ENCODE measurements around the gene HOGA1.

- TF ChIP-seq, protein P1, sequence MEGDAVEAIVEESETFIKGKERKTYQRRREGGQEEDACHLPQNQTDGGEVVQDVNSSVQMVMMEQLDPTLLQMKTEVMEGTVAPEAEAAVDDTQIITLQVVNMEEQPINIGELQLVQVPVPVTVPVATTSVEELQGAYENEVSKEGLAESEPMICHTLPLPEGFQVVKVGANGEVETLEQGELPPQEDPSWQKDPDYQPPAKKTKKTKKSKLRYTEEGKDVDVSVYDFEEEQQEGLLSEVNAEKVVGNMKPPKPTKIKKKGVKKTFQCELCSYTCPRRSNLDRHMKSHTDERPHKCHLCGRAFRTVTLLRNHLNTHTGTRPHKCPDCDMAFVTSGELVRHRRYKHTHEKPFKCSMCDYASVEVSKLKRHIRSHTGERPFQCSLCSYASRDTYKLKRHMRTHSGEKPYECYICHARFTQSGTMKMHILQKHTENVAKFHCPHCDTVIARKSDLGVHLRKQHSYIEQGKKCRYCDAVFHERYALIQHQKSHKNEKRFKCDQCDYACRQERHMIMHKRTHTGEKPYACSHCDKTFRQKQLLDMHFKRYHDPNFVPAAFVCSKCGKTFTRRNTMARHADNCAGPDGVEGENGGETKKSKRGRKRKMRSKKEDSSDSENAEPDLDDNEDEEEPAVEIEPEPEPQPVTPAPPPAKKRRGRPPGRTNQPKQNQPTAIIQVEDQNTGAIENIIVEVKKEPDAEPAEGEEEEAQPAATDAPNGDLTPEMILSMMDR (optimal IDR thresholded peaks at IDR 0.05 in 1 of 3, IDR thresholded peaks at IDR 0.05 in 1 of 3, conservative IDR thresholded peaks at IDR 0.05 in 1 of 3; ENCODE audit: extremely low read depth in 1 of 3, insufficient read depth in 2 of 3, low read length in 3 of 3): no peak
- TF ChIP-seq EZH2 (IDR thresholded peaks at IDR 0.05; ENCODE audit: low read length): no peak
Measured at GRCh38 chr10:97590082-97590747, 6.0 kb downstream of the HOGA1 start.

Measured in keratinocyte (primary cell).